Stimulated activated CD8-positive, alpha-beta memory T cell treated with anti-CD3 and anti-CD28 coated beads, Interleukin-15, amount 100 ng/mL, for 1 hour (primary cell): ENCODE measurements around the gene SLC23A1.
"Not testable (repeated sequence)": the region's sequence is repeated elsewhere in the genome, so short reads cannot be mapped to it uniquely, and the experiment has no call there.

Experiments
- DNase-seq: peaks from one replicate; pipeline ENCODE4 v3.0.0-alpha.2; 2020; ENCODE audit warnings: low read depth

SLC23A1 gene

DNA sequence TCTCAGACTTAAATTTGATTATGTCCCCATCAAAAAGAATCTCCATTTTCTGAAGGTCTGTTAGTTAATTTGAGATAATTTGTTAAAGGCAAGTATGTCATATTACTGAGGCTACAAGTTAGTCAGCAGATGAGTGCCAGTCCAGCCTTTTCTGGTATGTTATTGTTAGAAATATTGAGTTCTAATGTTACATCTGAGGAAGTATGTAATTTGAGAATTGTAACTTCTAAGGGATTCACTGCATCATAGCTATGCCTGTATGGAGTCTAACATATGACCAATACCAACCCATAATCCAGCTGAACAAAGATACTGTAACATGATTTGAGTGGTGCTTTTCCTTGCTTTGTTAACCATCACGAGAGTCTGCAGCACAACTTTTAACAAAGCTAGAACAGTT, 13.9 kb downstream of the SLC23A1 start:
- DNase-seq: no peak

DNA sequence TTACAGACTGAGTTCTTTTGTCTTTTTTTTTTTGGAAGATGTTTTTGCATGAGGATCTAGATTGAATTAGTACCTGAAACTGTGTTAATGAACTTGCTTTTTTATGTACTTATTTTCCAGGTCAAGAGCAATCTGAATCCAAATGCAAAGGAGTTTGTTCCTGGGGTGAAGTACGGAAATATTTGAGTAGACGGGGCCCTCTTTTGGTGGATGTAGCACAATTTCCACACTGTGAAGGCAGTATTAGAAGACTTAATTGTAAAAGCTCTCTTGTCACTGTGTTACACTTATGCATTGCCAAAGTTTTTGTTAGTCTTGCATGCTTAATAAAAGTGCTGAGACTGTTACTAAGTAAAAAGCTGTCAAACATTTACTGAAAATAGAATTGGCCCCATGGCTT, 14.5 kb downstream of the SLC23A1 start:
- DNase-seq: no peak

DNA sequence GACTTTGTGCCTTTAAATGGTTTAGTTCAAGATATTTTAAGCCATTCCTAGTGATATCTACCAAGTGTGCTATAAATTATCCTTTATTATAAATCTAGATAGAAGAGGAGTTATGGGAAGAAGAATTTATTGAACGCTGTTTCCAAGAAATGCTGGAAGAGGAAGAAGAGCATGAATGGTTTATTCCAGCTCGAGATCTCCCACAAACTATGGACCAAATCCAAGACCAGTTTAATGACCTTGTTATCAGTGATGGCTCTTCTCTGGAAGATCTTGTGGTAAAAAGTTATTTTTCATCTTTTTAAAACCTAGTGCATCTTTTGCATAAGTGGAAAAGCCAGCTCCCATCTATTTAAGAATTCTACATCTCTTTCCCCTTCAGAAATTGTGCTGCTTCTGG, 18.6 kb downstream of the SLC23A1 start:
- no peak for DNase-seq

DNA sequence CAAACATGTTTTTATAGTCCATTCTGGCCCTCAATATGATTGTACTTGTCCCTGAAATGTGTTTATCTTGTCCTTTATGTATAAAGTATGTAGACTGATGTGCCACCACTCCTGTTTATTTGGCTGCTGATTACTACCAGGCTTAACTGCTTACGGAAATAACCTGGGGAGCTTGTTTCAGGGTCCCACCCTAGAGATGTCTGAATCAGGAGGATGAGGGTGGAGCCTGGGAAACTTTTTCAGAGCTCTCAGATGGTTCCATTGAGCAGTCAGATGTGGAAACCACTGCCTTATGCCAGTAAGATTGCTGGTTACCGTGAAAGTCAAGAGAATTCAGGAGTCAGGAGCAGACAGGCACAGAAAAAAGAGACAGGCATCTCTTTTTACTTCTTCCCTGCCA, 19.2 kb downstream of the SLC23A1 start:
- DNase-seq: no peak

DNA sequence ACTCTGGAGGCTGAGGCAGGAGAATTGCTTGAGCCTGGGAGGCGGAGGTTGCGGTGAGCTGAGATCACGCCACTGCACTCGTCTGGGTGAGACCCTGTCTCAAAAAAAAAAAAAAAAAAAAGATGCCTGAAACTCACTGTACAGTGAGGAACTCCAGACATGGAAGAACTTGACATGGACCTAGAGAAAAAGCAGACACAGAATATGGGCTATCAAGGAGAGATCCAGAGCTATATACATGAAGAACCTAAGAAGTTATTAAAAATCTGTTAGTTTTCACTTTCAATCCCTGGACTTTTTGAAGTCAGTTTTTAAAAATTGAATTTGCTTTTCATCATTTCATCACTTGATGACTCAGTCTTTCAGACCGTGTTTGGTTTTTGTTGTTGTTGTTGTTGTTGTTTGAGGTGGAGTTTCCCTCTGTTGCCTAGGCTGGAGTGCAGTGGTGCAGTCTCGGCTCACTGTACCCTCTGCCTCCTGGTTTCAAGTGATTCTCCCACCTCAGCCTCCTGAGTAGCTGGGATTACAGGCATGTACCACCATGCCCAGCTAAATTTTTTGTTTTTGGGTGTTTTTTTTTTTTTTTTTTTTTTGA, 21.2 kb downstream of the SLC23A1 start:
- DNase-seq: no peak

DNA sequence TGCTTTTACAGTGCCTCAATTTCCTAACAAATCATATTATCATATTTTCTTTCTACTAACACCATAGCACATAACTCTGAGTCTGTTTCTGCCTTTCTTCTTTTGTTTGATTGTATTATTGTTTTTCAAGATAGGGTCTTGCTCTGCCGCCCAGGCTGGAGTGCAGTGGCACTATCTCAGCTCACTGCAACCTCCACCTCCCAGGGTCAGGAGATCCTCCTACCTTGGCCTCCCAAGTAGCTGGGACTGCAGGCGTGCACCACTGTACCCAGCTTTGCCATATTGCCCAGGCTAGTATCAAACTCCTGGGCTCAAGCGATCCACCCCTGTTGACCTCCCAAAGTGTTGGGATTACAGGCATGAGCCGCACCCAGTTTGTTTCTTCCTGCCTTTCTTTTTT, 22.7 kb downstream of the SLC23A1 start:
- DNase-seq: no peak

DNA sequence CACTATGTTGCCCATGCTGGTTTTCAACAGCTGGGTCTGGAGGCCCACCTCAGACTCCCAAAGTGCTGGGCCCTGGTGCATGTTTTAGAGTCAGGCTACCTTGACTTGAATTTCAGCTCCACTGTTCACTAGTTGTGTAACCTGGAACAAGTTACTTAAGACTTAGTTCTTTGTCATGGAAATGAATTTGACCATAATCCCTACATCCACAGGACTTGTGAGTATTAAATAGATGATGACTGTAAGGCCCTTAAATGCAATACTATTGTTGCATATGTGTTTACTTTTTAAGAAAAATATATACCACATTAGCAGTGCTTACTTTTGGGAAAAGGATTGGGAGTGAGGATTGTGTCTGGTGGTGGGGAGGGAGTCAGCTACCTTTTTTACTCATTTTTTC, 25.0 kb downstream of the SLC23A1 start:
- no peak for DNase-seq

DNA sequence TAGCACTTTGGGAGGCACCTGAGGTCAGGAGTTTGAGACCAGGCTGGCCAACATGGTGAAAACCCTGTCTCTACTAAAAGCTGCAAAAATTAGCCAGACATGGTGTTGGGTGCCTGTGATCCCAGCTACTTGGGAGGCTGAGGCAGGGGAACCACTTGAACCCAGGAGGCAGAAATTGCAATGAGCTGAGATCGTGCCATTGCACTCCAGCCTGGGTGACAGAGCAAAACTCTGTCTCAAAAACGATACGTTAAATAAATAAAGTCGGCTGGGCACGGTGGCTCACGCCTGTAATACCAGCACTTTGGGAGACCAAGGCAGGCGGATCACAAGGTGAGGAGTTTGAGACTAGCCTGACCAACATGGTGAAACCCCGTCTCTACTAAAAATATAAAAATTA, 27.2 kb downstream of the SLC23A1 start:
- DNase-seq: not testable (repeated sequence)

DNA sequence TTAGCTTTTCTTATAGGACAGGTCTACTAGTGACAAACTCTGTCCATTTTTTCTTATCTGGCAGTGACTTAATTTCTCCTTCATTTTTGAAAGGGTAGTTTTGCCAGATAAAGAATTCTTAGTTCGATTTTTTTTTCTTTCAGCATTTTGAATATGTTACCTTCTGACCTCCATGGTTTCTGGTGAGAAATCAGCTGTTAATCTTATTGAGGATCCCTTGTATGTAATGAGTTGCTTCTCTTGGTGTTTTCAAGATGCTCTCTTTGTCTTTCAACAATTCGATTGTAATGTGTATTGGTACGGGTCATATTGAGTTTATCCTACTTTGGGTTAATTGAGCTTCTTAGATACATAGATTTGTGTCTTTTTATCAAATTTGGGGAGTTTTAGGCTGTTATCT, 28.9 kb downstream of the SLC23A1 start:
- no peak for DNase-seq

DNA sequence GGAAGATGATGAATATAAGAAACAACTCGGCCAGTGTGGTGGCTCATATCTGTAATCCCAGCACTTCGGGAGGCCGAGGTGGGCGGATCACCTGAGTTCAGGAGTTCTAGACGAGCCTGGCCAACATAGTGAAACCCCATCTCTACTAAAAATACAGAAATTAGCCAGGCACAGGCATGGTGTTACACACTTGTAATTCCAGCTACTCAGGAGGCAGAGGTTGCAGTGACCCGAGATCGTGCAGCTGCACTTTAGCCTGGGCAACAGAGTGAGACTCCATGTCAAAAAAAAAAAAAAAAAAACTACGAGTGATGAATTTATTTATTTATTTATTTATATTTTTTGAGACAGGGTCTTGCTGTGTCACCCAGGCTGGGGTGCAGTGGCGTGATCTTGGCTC, 35.2 kb downstream of the SLC23A1 start:
- DNase-seq: not testable (repeated sequence)

DNA sequence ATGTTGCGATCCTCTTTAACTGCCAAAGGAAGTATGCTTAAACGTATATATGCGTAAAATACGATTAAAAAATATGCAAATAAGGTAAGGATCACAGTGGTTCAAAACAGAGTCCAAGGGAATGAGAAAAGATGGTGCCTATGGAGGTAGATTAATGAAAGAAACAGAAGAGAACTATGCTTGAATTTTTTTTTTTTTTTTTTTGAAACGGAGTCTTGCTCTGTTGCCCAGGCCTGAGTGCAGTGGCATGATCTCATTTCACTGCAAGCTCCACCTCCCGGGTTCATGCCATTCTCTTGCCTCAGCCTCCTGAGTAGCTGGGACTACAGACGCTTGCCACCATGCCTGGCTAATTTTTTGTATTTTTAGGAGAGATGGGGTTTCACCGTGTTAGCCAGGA, 37.7 kb downstream of the SLC23A1 start:
- DNase-seq: not testable (repeated sequence)

DNA sequence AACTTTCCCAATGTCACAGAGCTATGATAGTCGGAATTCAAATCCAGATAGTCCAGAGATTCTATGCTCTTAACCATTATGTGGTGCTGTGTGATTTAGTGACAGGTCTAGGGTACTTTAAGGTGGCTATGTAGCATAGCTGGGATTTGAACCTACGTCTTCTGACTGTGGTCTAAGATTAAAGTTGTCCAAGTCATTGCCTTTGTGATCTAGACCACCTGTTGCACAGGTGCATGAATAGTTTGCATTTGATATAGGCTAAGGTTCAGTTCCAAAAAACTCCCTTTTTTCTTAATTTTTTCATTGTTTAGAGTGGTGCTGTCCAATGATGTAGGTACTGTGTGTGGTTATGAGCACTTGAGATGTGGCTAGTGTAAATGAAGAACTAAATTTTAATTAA, 38.9 kb downstream of the SLC23A1 start:
- DNase-seq: no peak

DNA sequence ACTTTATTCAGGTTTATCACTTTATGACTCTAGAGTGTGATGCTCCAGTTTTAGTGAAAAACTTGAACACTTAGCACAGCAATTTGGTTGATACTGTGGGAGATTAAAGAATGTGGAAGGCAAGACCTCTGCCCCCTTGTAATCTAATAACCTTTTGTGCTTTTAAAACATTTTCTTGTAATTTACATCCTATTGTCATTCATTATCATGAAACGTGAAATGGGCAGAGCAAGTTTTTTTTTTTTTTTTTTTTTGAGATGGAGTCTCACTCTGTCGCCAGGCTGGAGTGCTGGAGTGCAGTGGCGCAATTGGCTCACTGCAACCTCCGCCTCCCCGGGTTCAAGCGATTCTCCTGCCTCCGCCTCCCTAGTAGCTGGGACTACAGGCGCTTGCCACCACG, 39.6 kb downstream of the SLC23A1 start:
- DNase-seq: no peak

DNA sequence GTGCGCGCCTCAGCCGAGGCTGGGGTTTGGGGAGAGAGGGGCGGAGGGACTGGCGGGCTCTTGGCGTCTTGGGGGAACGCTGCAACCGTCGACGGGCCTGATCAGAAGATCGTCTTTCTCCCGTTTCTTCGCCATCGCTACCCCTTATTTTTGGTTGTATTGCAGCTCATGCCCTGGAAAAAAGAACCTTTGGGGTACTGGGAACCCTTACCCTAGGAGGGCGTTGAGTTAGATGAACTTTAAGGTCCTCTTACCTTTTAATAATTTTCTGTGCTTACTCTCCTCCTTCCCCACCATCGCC, 40.7 kb downstream of the SLC23A1 start:
- no peak for DNase-seq

DNA sequence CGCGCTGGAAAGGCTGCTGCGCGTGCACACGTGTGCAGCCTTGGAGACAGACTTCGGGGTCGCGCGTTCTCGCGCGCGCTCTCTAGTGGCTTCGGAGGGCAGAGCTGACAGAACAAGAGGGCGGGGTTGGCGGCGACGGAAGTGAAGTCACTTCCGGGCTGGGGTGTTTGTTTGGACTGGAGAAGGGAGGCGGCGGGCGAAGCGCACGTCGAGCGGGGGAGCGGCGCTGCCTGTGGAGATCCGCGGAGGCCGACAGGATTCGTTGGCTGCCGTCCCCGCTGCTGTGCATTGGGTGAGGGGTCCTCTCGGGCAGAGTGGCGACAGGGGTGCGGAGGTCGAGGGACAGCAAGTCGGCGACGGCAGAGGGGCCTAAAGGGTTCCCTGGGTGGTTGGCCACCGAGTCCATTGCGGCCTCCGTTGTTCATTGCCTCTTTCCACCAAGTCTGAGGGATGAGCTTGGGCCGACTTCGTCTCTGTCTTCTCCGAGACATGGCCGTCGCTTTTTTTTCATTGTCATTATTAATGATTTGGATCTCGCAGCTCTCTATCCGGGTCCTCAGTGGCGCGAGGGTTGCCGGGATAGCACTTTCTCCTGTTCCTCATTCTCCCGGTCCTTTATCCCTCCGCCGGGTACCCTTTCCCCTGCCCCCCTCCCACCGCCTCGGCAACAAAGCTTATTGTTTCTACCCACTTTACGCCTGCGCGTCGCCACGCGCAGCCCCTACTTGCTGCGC, 41.2 kb downstream of the SLC23A1 start, which contains the start of gene PAIP2:
Gene PAIP2 (plus strand): TSS at position 166 of the 734 bp plus-strand sequence. CDS start 21,931 bp downstream, outside the sequence.
- peak; percentile 93 for DNase-seq

DNA sequence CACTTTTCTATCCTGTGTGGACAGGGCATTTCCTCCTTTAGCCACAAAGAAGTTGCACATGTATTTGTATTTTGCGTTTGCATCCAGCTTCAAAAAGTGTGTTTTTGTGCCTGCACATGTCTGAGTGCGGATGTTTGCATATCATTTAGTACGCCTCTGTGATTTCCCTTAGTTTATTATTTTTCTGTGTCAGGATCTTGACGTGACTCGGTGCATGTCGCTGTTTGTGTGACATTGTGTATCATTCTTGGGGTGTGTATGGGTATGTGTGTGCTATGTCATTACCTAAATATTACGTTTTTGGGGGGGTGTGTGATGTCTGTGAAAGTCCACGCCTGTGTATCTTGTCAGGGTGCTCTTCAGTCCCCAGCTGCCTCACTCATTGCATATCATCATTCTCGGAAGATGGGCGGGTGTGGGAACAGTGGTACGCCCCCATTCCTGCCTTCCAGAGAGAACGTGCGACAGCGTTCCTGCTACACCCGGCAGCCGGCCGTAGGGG, 41.9 kb downstream of the SLC23A1 start:
- DNase-seq: no peak

DNA sequence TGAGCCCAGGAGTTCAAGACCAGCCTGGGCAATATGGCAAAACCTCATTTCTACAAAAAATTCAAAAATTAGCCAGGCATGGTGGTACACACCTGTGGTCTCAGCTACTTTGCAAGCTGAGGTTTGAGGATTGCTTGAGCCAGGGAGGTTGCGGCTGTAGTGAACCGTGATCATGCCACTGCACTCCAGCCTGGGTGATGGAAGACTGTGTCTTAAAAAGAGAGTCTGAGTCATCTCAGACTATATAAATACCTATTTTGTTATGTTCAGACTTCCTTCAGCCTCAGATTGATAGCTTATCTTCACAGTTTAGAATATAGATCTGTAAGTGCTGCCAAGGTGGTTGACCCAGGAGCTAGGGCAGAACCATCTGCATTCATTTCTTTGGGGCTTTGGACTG, 43.0 kb downstream of the SLC23A1 start:
- no peak for DNase-seq

DNA sequence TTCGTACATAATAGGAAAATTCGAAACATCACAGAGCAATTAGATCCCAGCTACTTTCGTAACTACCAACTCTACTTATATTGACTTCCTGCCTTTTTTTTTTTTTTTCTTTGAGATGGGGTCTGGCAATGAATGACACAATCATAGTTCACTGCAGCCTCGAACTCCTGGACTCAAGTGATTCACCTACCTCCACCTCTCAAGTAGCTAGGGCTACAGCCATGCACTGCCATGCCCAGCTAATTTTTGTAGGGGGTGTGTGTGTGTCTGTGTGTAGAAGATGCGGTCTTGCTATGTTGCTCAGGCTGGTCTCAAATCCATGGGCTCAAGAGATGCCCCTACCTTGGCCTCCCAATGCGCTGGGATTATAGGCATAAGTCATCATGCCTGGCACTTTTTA, 47.3 kb downstream of the SLC23A1 start:
- no peak for DNase-seq
